ENCODE results near the gene TRPC4AP.

TRPC4AP gene

DNA sequence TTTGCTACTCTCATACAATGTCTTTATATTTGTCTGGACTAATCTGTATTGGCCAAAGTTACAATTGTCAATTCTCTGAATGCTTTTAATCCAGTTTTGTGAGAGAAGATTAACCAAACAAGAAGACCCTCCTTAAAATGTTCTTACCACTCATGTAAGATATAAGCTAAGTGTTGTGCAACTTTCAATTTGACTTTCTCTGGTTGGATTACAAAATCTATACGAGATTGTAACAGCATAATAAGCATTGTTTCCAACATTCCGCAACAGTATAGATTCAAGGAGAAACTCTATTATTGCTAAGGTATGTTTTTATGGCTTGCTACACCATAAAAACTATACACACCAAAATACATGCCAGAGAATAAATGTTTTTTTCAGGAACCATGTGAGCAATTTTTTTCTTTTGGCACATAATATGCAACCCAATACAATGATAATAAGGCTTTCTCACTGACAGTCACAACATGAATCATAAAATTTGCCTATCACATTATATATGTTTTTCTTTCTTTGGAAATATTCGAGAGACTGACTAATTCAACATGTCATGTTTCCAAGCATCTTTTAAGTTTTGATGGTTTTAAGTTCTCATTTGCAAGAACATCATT lies 12.2 kb upstream of the TRPC4AP start:
- Histone ChIP-seq H3K9ac (ENCODE audit: insufficient read length, low read depth) (no peak overlapping the region), H3K4me3 (ENCODE audit: insufficient read length, low read depth) (no peak overlapping the region), H3K36me3 (ENCODE audit: insufficient read depth, insufficient read length, low read length) (no peaks in the 10 kb centered on the region), H3K9me3 (ENCODE audit: insufficient read depth, low read length) (no peaks in the 10 kb centered on the region), H3K4me1 (ENCODE audit: insufficient read depth, insufficient read length) (no peaks in the 10 kb centered on the region), H3K27me3 (ENCODE audit: insufficient read depth, insufficient read length) (no peaks in the 10 kb centered on the region)
- no peak for TF ChIP-seq YY1 (IDR thresholded peaks at IDR 0.05; ENCODE audit: insufficient read depth, insufficient read length)
- TF ChIP-seq SUZ12 (IDR thresholded peaks at IDR 0.05; ENCODE audit: extremely low read depth, insufficient read depth, insufficient read length): no peak
- no peak for TF ChIP-seq ZNF274 (IDR thresholded peaks at IDR 0.05; ENCODE audit: low read depth, low read length)
- DNase-seq (ENCODE audit: low read depth, low spot score): no peak

DNA sequence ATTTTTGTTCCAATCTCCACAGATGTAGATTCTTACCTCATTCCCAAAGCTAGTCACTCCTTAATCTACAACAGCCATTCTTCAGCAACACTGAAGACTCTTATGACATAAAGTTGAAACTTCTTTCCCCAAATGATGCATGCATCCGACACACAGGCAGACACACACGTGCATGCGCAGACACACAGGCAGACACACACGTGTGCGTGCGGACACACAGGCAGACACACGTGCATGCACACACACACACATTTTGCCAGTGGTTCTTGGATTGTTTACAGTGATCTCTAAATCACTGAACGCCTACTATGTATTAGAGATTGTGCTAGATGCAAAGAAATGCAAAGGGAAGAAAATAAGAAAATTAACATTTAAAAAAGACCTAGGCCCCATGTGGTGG lies 9.0 kb upstream of the TRPC4AP start:
- Histone ChIP-seq H3K27me3 (ENCODE audit: insufficient read depth, insufficient read length) (no peaks in the 10 kb centered on the region), H3K9ac (ENCODE audit: insufficient read length, low read depth) (no peak overlapping the region), H3K4me1 (ENCODE audit: insufficient read depth, insufficient read length) (no peaks in the 10 kb centered on the region), H3K9me3 (ENCODE audit: insufficient read depth, low read length) (no peaks in the 10 kb centered on the region), H3K36me3 (ENCODE audit: insufficient read depth, insufficient read length, low read length) (no peaks in the 10 kb centered on the region), H3K4me3 (ENCODE audit: insufficient read length, low read depth) (no peak overlapping the region)
- TF ChIP-seq ZNF274 (IDR thresholded peaks at IDR 0.05; ENCODE audit: low read depth, low read length): no peak
- no peak for TF ChIP-seq YY1 (IDR thresholded peaks at IDR 0.05; ENCODE audit: insufficient read depth, insufficient read length)
- TF ChIP-seq SUZ12 (IDR thresholded peaks at IDR 0.05; ENCODE audit: extremely low read depth, insufficient read depth, insufficient read length): no peak
- no peak for DNase-seq (ENCODE audit: low read depth, low spot score)

DNA sequence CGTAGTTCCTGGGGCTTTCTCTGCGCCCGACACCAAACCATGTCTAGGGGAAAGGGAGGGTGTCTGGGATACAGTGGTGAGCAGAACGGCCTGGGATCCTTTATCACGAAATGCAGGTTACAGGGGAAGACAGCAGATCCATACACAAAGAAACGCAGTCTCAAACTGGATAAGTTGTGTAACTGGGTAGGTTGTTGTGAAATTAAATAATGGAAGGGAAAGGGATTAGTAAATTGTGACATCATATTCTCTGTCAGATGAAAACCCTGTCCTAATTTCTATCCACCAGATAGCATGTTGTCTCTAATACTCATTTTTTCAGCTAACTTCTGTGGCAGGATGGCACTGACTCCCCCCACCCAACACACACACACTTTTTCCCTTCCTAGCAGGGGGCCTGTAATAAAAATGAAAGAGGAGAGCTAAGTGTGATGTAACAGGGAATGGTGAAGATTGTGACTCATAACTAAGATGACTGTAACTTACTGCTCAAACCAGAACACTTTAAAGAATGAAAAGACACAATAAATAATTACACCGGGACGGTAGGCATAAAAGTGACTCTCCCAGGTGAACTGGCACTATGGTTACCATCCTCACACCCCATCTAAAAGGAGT lies 769 bp upstream of the TRPC4AP start:
- Histone ChIP-seq H3K36me3 (ENCODE audit: insufficient read depth, insufficient read length, low read length) (peaks cover 13% of the 10 kb centered on the region), H3K4me3 (ENCODE audit: insufficient read length, low read depth) (peak overlapping the region; percentile 95), H3K4me1 (ENCODE audit: insufficient read depth, insufficient read length) (no peaks in the 10 kb centered on the region), H3K9me3 (ENCODE audit: insufficient read depth, low read length) (no peaks in the 10 kb centered on the region), H3K9ac (ENCODE audit: insufficient read length, low read depth) (peak overlapping the region; percentile 96), H3K27me3 (ENCODE audit: insufficient read depth, insufficient read length) (peaks cover 3% of the 10 kb centered on the region)
- DNase-seq (ENCODE audit: low read depth, low spot score): no peak
- TF ChIP-seq SUZ12 (IDR thresholded peaks at IDR 0.05; ENCODE audit: extremely low read depth, insufficient read depth, insufficient read length): no peak
- no peak for TF ChIP-seq ZNF274 (IDR thresholded peaks at IDR 0.05; ENCODE audit: low read depth, low read length)
- no peak for TF ChIP-seq YY1 (IDR thresholded peaks at IDR 0.05; ENCODE audit: insufficient read depth, insufficient read length)

- peak overlapping the region; percentile 95 for H3K4me3 ChIP-seq (ENCODE audit: insufficient read length, low read depth)
- DNase-seq (ENCODE audit: low read depth, low spot score): no peak
- TF ChIP-seq YY1 (IDR thresholded peaks at IDR 0.05; ENCODE audit: insufficient read depth, insufficient read length): no peak
- H3K27me3 ChIP-seq (ENCODE audit: insufficient read depth, insufficient read length): peaks cover 3% of the 10 kb centered on the region
- no peaks in the 10 kb centered on the region for H3K9me3 ChIP-seq (ENCODE audit: insufficient read depth, low read length)
- peak overlapping the region; percentile 96 for H3K9ac ChIP-seq (ENCODE audit: insufficient read length, low read depth)
- H3K36me3 ChIP-seq (ENCODE audit: insufficient read depth, insufficient read length, low read length): peaks cover 21% of the 10 kb centered on the region
- no peaks in the 10 kb centered on the region for H3K4me1 ChIP-seq (ENCODE audit: insufficient read depth, insufficient read length)
These were observed 637 bp downstream of the TRPC4AP start for GRCh38 chr20:35091816-35092523.

- no peaks in the 10 kb centered on the region for H3K9me3 ChIP-seq (ENCODE audit: insufficient read depth, low read length)
- peaks cover 2% of the 10 kb centered on the region for H3K27me3 ChIP-seq (ENCODE audit: insufficient read depth, insufficient read length)
- peaks cover 28% of the 10 kb centered on the region for H3K36me3 ChIP-seq (ENCODE audit: insufficient read depth, insufficient read length, low read length)
- no peaks in the 10 kb centered on the region for H3K4me1 ChIP-seq (ENCODE audit: insufficient read depth, insufficient read length)
- no peak overlapping the region for H3K9ac ChIP-seq (ENCODE audit: insufficient read length, low read depth)
- TF ChIP-seq ZNF274 (IDR thresholded peaks at IDR 0.05; ENCODE audit: low read depth, low read length) (no peak), YY1 (IDR thresholded peaks at IDR 0.05; ENCODE audit: insufficient read depth, insufficient read length) (no peak)
- DNase-seq (ENCODE audit: low read depth, low spot score): no peak
- no peak overlapping the region for H3K4me3 ChIP-seq (ENCODE audit: insufficient read length, low read depth)
These were observed 4.1 kb downstream of the TRPC4AP start for GRCh38 chr20:35088231-35089145.

GRCh38 chr20:35087791-35088190 lies 4.8 kb downstream of the TRPC4AP start:
- TF ChIP-seq ZNF274 (IDR thresholded peaks at IDR 0.05; ENCODE audit: low read depth, low read length) (no peak), SUZ12 (IDR thresholded peaks at IDR 0.05; ENCODE audit: extremely low read depth, insufficient read depth, insufficient read length) (no peak), YY1 (IDR thresholded peaks at IDR 0.05; ENCODE audit: insufficient read depth, insufficient read length) (no peak)
- Histone ChIP-seq H3K4me3 (ENCODE audit: insufficient read length, low read depth) (no peak overlapping the region), H3K9me3 (ENCODE audit: insufficient read depth, low read length) (no peaks in the 10 kb centered on the region), H3K4me1 (ENCODE audit: insufficient read depth, insufficient read length) (no peaks in the 10 kb centered on the region), H3K36me3 (ENCODE audit: insufficient read depth, insufficient read length, low read length) (peaks cover 28% of the 10 kb centered on the region), H3K9ac (ENCODE audit: insufficient read length, low read depth) (no peak overlapping the region), H3K27me3 (ENCODE audit: insufficient read depth, insufficient read length) (no peaks in the 10 kb centered on the region)
- no peak for DNase-seq (ENCODE audit: low read depth, low spot score)

DNA sequence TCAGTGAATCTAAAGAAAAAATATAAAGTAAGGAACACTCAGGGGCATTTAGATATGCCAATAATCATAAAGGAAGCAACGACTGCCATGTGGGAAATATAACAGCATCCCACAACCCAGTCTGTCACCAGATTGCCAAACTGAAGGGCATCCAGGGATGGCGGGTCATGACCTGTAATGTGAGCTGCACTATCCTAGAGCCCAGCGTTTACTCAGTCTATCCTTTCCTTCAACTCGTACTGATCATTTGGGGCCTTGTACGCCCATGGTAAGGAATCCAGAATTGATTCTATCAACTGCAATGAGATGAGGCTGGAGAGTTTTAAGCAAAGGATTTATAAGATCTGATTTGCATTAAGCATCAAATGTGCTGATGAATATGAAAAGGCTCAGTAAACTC lies 5.3 kb downstream of the TRPC4AP start:
- H3K27me3 ChIP-seq (ENCODE audit: insufficient read depth, insufficient read length): no peaks in the 10 kb centered on the region
- H3K9me3 ChIP-seq (ENCODE audit: insufficient read depth, low read length): no peaks in the 10 kb centered on the region
- no peaks in the 10 kb centered on the region for H3K4me1 ChIP-seq (ENCODE audit: insufficient read depth, insufficient read length)
- peaks cover 28% of the 10 kb centered on the region for H3K36me3 ChIP-seq (ENCODE audit: insufficient read depth, insufficient read length, low read length)
- no peak overlapping the region for H3K4me3 ChIP-seq (ENCODE audit: insufficient read length, low read depth)
- no peak overlapping the region for H3K9ac ChIP-seq (ENCODE audit: insufficient read length, low read depth)
- no peak for DNase-seq (ENCODE audit: low read depth, low spot score)
- TF ChIP-seq ZNF274 (IDR thresholded peaks at IDR 0.05; ENCODE audit: low read depth, low read length) (no peak), YY1 (IDR thresholded peaks at IDR 0.05; ENCODE audit: insufficient read depth, insufficient read length) (no peak), SUZ12 (IDR thresholded peaks at IDR 0.05; ENCODE audit: extremely low read depth, insufficient read depth, insufficient read length) (no peak)

All from NT2/D1 (cell line).